ENCODE measurements around the gene NUP153.

DNA sequence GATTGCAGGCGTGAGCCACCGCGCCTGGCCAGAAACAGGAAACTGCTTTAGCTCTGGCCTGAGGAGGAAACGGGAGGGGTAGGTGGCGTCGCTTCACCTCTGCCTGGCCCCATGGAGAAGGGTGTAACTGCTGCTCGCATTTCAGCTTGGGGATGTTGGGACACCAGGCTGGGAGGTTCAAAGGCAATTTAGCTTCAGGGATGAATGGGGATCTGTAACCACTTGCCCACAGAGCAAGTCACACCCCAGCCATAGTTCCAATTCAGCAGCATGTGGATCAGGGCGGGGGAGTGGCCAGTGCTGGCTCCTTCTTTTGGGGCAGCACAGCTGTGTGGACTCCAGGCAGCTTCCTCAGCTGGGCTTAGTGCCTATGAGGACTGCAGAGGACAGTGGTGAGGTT is 34.8 kb upstream of the NUP153 start:
- TF ChIP-seq, protein P1, sequence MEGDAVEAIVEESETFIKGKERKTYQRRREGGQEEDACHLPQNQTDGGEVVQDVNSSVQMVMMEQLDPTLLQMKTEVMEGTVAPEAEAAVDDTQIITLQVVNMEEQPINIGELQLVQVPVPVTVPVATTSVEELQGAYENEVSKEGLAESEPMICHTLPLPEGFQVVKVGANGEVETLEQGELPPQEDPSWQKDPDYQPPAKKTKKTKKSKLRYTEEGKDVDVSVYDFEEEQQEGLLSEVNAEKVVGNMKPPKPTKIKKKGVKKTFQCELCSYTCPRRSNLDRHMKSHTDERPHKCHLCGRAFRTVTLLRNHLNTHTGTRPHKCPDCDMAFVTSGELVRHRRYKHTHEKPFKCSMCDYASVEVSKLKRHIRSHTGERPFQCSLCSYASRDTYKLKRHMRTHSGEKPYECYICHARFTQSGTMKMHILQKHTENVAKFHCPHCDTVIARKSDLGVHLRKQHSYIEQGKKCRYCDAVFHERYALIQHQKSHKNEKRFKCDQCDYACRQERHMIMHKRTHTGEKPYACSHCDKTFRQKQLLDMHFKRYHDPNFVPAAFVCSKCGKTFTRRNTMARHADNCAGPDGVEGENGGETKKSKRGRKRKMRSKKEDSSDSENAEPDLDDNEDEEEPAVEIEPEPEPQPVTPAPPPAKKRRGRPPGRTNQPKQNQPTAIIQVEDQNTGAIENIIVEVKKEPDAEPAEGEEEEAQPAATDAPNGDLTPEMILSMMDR (IDR thresholded peaks at IDR 0.05), result no peak
- TF ChIP-seq EZH2 (IDR thresholded peaks at IDR 0.05; ENCODE audit: borderline replicate concordance, insufficient read depth, low read depth, low read length, poor library complexity, severe bottlenecking), result no peak
